Ovary (tissue), 9 donors: ENCODE results near the gene HOXC4. TPM values are rescaled to one million over a fixed set of nuclear protein-coding genes. Genes with fewer than 3 reads are reported as not detected.

ENCODE experiments used
- DNase-seq, 5 donors: peaks; one replicate each; pipeline ENCODE4 v3.0.0-alpha.2; 2019 to 2020
- H3K27ac ChIP-seq, 2 donors: fragments of 200-600 bp; one replicate each; pipeline versions ENCODE4 v1.5.1 to v1.8.0; 2019 to 2022
- H3K27me3 ChIP-seq: fragments of 200-600 bp; one replicate; pipeline ENCODE4 v1.8.0; 2022
- H3K36me3 ChIP-seq: fragments of 200-600 bp; sonication (generic); one replicate; pipeline ENCODE4 v1.5.1; 2019
- H3K4me1 ChIP-seq: one replicate; pipeline ENCODE4 v1.8.1; 2013; ENCODE audit warnings: mild to moderate bottlenecking, moderate library complexity; ENCODE audit not compliant: insufficient read depth
- H3K4me3 ChIP-seq: fragments of 200-600 bp; sonication (generic); one replicate; pipeline ENCODE4 v1.5.1; 2017
- H3K9me3 ChIP-seq, 2 donors: fragments of 200-600 bp in 1 of 2; sonication (generic) in 1 of 2; one replicate each; pipeline versions ENCODE4 v1.5.1 to v1.8.1; 2013 to 2019; ENCODE audit warnings: mild to moderate bottlenecking in 1 of 2, moderate library complexity in 1 of 2
- CTCF ChIP-seq, 3 donors: fragments of 450-650 bp in 2 of 3; fragments of 200-600 bp in 1 of 3; IDR thresholded peaks; one replicate each; pipeline versions ENCODE4 v1.5.1 to v1.8.0; 2016 to 2022; ENCODE audit warnings: antibody characterized with exemption in 3 of 3, mild to moderate bottlenecking in 1 of 3
- EP300 ChIP-seq: sonication (generic); formaldehyde crosslinking; IDR thresholded peaks from one replicate; pipeline ENCODE4 v1.6.1; 2017; ENCODE audit warnings: antibody characterized with exemption
- POLR2A ChIP-seq: fragments of 450-650 bp; IDR thresholded peaks from one replicate; pipeline ENCODE4 v1.6.1; 2017; ENCODE audit warnings: antibody characterized with exemption, mild to moderate bottlenecking, moderate library complexity
- WGBS, 3 donors: extraction: QIAGEN DNeasy Blood & Tissue Kit in 1 of 3; methylation state at CpG; one replicate each; pipeline versions ENCODE4 v1.1.5 to v1.1.7; 2013 to 2017; 5-methylcytosine and 5-hydroxymethylcytosine counted together
- intact Hi-C, 4 donors: fragments of 100-400 bp; cut with DNase I; formaldehyde crosslinking; loops; one replicate each; pipeline versions ENCODE4 v1.11.0 to v1.15.1; 2022 to 2023
- polyA plus RNA-seq, 2 donors: library from polyadenylated mRNA; stranded (reverse); fragments of 200-250 nt in 1 of 2; fragments of 350-450 nt in 1 of 2; fragmentation: Illumina TruSeq in 1 of 2; extraction: RNeasy Lipid Tissue Mini Kit (QIAGEN cat#74804) in 1 of 2; gene quantifications; one replicate each; pipeline ENCODE4 v1.2.3, GENCODE V29; 2013 to 2014
- total RNA-seq, 7 donors: library from RNA; depleted of rRNA in 2 of 7; stranded (reverse); fragments of >200 nt in 2 of 7; fragmentation: NEBNext Ultra II Directional in 3 of 7; extraction: Animal tissue kit (Norgen Biotek cat#: 25700) in 3 of 7; gene quantifications; one replicate each; pipeline versions ENCODE4 v1.1.0 to v1.2.4, GENCODE V29; 2016 to 2023
- donor health status: DM: no; HTN: no; CAD: no; lungs with moderate emphysema.
- donor health status: DM: no; HTN: no; CAD: no.
- donor health status: Bipolar disorder and iron deficiency.
- donor health status: DM: yes; HTN: yes; CAD: no.
- donor health status: DM: no; HTN: no; CAD: no.
- donor health status: DM: yes; HTN: yes; CAD: no.

HOXC4 gene
- total and polyA plus RNA-seq, 9 donors: 3.3 to 21.8 (median 11.5) TPM

- no peak overlapping the region for H3K4me3 ChIP-seq
- 16 to 28% (median 22%) methylated on average over 7 of the region's 7 CpGs for WGBS, 3 donors
- TF ChIP-seq CTCF (IDR thresholded peaks at IDR 0.05): no peak
Measured at GRCh38 chr12:54025499-54026405, 27.9 kb upstream of the HOXC4 start.

GRCh38 chr12:54026640-54027441, 26.8 kb upstream of the HOXC4 start:
- peaks cover 14% of the 10 kb centered on the region for H3K4me1 ChIP-seq
- TF ChIP-seq EP300: no peak
- TF ChIP-seq CTCF (IDR thresholded peaks at IDR 0.05): no peak
- no peak for TF ChIP-seq POLR2A
- intact Hi-C loops: loop anchor here in 1 of 4 donors (5.0 kb wide), 1 partner anchor 165 kb away; no protein-coding TSS in a partner anchor
- no peaks in the 10 kb centered on the region for H3K9me3 ChIP-seq
- peak overlapping the region in 1 of 2 donors; percentile 95 for H3K27ac ChIP-seq
- H3K4me3 ChIP-seq: no peak overlapping the region
- DNase-seq: peak in 4 of 5 donors; percentile 10 to 36 (median 30)
- no peaks in the 10 kb centered on the region for H3K36me3 ChIP-seq
- no peaks in the 10 kb centered on the region for H3K27me3 ChIP-seq
- WGBS, 3 donors: 61 to 75% (median 65%) methylated on average over 22 of the region's 22 CpGs

More at GRCh38 chr12:54025499-54026405, 27.9 kb upstream of the HOXC4 start:
- H3K36me3 ChIP-seq: no peaks in the 10 kb centered on the region
- H3K27me3 ChIP-seq: no peaks in the 10 kb centered on the region
- peaks cover 11% of the 10 kb centered on the region for H3K4me1 ChIP-seq
- H3K9me3 ChIP-seq: no peaks in the 10 kb centered on the region
- intact Hi-C loops: loop anchor here in 1 of 4 donors (5.0 kb wide), 1 partner anchor 167 kb away; no protein-coding TSS in a partner anchor
- H3K27ac ChIP-seq: peak overlapping the region; percentile 21 to 95
- DNase-seq: peak in 4 of 5 donors; percentile 19 to 42 (median 39)

- 61 to 77% (median 72%) methylated on average over 3 of the region's 3 CpGs for WGBS, 3 donors
- Histone ChIP-seq H3K27me3 (no peaks in the 10 kb centered on the region), H3K4me3 (no peak overlapping the region), H3K9me3 (no peaks in the 10 kb centered on the region), H3K27ac (peak overlapping the region in 1 of 2 donors; percentile 95), H3K4me1 (peaks cover 19% of the 10 kb centered on the region), H3K36me3 (no peaks in the 10 kb centered on the region)
- DNase-seq: no peak
- intact Hi-C loops: loop anchor here in 1 of 4 donors (5.0 kb wide), 1 partner anchor 165 kb away; no protein-coding TSS in a partner anchor
- TF ChIP-seq CTCF (IDR thresholded peaks at IDR 0.05) (no peak), POLR2A (no peak)
Measured at GRCh38 chr12:54027442-54027786, 26.2 kb upstream of the HOXC4 start.
